Spinal cord (tissue), 10 donors: ENCODE measurements around the gene PAX2. TPM values are rescaled to one million over a fixed set of nuclear protein-coding genes. Genes with fewer than 3 reads are reported as not detected.

Source experiments
- DNase-seq, 6 donors: peaks; one replicate each; pipeline versions ENCODE4 v3.0.0 to v3.0.0-alpha.2; 2013 to 2015; ENCODE audit warnings: low spot score in 6 of 6, low read depth in 4 of 6
- H3K27ac ChIP-seq: one replicate; pipeline ENCODE4 v1.5.1; 2013; ENCODE audit warnings: low read depth, low read length, control low read depth
- H3K27me3 ChIP-seq: one replicate; pipeline ENCODE4 v1.6.1; 2013; ENCODE audit warnings: low read length; ENCODE audit not compliant: control insufficient read depth, insufficient read depth
- H3K36me3 ChIP-seq: one replicate; pipeline ENCODE4 v1.6.1; 2013; ENCODE audit warnings: low read length; ENCODE audit not compliant: control insufficient read depth, insufficient read depth
- H3K4me1 ChIP-seq: one replicate; pipeline ENCODE4 v1.6.1; 2013; ENCODE audit warnings: low read length; ENCODE audit not compliant: control insufficient read depth, insufficient read depth
- H3K4me3 ChIP-seq: one replicate; pipeline ENCODE4 v1.5.1; 2013; ENCODE audit warnings: low read depth, low read length, control low read depth
- H3K9me3 ChIP-seq: one replicate; pipeline ENCODE4 v1.6.1; 2013; ENCODE audit warnings: low read length; ENCODE audit not compliant: control insufficient read depth, insufficient read depth
- WGBS: methylation state at CpG from one replicate; pipeline ENCODE4 v1.1.5; 2013; ENCODE audit warnings: missing lambda C conversion rate; ENCODE audit not compliant: insufficient coverage; 5-methylcytosine and 5-hydroxymethylcytosine counted together
- polyA plus RNA-seq, 2 donors: library from polyadenylated mRNA; unstranded; fragments of 120-200 nt; gene quantifications; one replicate each; pipeline ENCODE4 v1.2.1, GENCODE V29; 2013; ENCODE audit not compliant: insufficient read length in 2 of 2
- total RNA-seq, 2 donors: library from RNA; depleted of rRNA in 1 of 2; stranded (reverse); fragments of 120-200 nt in 1 of 2; fragments of >200 nt in 1 of 2; gene quantifications; one replicate each; pipeline versions ENCODE4 v1.2.3 to v1.2.4, GENCODE V29; 2013 to 2014
- donor health status: healthy.

PAX2 gene
- total and polyA plus RNA-seq, 4 donors: 1.9 to 54.8 (median 29.3) TPM

DNA sequence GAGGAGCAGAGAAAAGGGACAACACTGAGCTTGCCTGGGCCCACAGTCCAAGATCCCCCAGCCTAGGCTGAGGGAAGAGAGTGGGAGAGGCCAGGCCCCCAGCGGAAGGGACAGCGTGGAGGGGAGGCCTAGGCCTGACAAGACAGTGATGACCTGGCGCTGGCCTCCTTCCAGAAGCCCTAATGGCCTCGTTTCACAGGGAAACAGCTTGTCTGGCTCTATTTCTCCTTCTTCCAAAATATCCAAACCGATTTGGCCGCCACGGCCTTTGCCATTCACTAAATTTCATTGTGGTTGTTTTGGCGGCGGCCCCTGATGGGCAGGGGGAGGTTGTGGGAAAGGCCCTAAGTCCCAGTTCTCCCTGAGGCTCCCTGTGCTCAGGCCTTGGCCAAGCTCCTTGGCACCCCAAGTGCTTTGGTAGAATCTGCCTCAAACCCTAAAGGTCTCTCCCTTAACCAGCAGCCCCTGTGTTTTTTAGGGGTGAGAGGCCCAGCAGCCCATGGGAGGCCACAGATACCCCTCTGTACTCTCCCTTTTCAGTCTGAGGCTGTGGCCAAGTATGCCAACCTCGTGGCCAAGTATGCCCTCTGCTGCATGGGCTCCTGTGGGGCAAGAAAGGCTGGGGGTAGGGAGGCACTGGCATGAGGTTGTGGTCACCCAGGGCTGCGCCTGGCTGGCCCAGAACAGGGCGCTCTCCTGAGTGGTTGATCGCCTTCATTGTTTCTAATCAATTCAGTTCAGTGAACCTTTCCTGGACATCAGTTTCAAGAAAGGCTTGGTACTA, 37.3 kb downstream of the PAX2 start:
- no peaks in the 10 kb centered on the region for H3K9me3 ChIP-seq
- WGBS: 77% methylated on average over 7 of the region's 13 CpGs
- H3K4me3 ChIP-seq: no peak overlapping the region
- H3K4me1 ChIP-seq: peaks cover 31% of the 10 kb centered on the region
- H3K36me3 ChIP-seq: no peaks in the 10 kb centered on the region
- DNase-seq: no peak
- H3K27me3 ChIP-seq: no peaks in the 10 kb centered on the region
- H3K27ac ChIP-seq: no peak overlapping the region

DNA sequence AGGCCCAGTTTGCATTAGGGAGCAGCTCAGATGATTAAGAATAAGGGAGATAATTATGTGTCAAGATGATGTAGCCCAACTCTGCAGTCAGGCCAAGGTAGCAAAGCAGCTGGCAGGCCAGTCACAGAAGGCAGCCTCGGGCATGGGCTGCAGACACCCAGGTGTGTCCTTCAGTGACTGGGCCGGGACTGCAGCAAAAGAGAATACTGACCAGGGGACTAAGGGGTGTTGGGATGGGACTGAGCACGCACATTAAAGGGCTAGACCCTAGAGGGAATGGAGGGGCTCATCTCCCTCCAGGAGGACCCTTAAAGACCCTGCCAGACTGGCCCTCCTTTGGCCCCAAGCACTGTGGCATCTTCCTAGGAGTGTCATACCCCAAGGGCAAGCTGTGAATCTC, 38.7 kb downstream of the PAX2 start:
- H3K27me3 ChIP-seq: no peaks in the 10 kb centered on the region
- 88% methylated on average over 3 of the region's 3 CpGs for WGBS
- no peaks in the 10 kb centered on the region for H3K36me3 ChIP-seq
- H3K4me3 ChIP-seq: no peak overlapping the region
- peaks cover 40% of the 10 kb centered on the region for H3K4me1 ChIP-seq
- no peaks in the 10 kb centered on the region for H3K9me3 ChIP-seq
- DNase-seq: no peak
- no peak overlapping the region for H3K27ac ChIP-seq

DNA sequence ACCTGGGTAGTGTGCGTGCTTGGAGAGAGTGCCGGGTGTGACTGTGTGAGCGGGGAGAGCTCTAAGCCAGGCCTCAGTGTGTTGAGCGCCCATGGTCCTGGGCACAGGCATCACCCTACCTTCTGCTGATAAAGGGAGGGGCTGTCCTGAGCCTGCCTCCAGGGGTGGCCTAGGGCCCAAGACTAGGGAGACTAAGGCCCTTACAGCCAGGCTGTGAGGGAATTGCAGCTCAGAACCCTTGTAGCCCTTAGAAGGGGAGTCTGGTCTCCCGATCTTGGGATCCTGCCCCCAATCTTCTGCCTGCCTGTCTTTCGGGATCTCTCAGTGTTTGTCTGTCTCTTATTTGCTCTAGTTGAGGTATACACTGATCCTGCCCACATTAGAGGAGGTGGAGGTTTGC, 41.2 kb downstream of the PAX2 start:
- peaks cover 44% of the 10 kb centered on the region for H3K4me1 ChIP-seq
- no peak for DNase-seq
- H3K9me3 ChIP-seq: no peaks in the 10 kb centered on the region
- peaks cover 8% of the 10 kb centered on the region for H3K36me3 ChIP-seq
- H3K27ac ChIP-seq: no peak overlapping the region
- no peaks in the 10 kb centered on the region for H3K27me3 ChIP-seq
- H3K4me3 ChIP-seq: no peak overlapping the region
- WGBS: 76% methylated on average over 5 of the region's 6 CpGs

DNA sequence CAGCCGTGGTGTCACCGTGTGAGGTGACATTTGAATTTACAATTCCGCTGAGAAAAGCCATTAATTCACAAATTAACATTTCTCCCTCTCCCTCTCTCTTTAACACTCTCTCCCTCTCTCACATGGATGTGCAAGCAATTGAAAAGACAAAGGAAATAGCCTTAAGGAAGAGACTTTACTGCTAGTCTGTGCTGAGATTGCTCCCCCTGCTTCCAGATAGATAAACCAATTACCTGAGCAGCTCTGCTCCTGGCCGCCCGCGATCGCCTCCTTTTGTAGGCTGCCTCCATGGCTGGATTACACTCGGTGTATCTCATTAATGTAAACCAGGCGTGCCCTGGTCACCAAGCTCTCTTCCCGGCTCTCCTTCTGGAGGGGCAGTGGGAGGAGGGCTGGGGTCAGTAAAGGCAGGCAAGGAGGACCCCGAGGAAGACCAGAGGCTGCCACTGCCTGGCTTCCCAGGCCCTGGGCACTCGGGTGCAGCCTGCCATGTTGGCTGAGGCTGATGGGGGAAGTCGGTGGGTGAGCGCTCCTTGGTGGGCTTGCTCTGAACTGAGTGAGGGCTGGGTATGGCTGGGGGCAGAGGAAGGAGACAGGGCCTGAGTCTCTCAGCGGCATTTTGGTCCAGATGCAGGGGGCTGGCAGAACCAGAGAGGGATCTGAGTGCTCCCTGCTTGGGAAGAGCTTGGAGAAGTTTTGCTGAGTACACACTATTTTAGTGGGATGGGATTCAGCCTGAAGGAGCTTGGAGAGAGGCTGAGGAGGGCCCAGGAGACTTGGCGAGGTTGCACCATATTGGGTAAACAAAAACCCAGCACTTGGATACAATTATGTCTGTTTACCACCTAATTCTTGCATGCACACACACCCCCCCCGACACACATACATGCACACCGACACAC, 42.9 kb downstream of the PAX2 start:
- WGBS: 36% methylated on average over 14 of the region's 18 CpGs
- DNase-seq: peak in 1 of 6 donors; percentile 89
- peaks cover 51% of the 10 kb centered on the region for H3K4me1 ChIP-seq
- H3K9me3 ChIP-seq: no peaks in the 10 kb centered on the region
- H3K27ac ChIP-seq: no peak overlapping the region
- H3K4me3 ChIP-seq: no peak overlapping the region
- no peaks in the 10 kb centered on the region for H3K27me3 ChIP-seq
- H3K36me3 ChIP-seq: peaks cover 10% of the 10 kb centered on the region

DNA sequence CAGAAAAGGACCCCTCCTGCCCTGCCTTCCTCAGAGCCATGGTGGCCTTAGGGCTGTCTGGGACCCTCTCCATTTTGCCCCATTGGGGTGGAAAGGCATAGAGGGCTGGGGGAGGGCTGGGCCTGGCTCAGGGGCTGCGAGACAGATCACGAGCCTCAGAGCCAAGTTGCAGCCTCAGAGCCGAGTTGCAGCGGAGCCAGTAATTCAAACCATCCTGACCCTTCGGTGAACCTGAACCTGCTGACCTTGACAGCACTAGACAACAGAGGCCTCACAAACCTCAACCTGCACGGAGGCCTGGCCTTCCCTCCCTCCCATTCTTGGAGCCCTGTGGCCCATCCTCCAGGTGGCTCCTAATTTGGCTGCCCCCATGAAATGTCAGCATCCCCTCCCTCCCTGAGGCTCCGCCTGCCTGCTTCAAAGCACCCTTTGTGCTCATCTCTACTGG, 45.4 kb downstream of the PAX2 start:
- Histone ChIP-seq H3K4me3 (no peak overlapping the region), H3K27ac (no peak overlapping the region), H3K4me1 (peaks cover 42% of the 10 kb centered on the region), H3K9me3 (no peaks in the 10 kb centered on the region), H3K27me3 (no peaks in the 10 kb centered on the region), H3K36me3 (peaks cover 10% of the 10 kb centered on the region)
- peak in 1 of 6 donors; percentile 42 for DNase-seq
- 23% methylated on average over 7 of the region's 7 CpGs for WGBS

DNA sequence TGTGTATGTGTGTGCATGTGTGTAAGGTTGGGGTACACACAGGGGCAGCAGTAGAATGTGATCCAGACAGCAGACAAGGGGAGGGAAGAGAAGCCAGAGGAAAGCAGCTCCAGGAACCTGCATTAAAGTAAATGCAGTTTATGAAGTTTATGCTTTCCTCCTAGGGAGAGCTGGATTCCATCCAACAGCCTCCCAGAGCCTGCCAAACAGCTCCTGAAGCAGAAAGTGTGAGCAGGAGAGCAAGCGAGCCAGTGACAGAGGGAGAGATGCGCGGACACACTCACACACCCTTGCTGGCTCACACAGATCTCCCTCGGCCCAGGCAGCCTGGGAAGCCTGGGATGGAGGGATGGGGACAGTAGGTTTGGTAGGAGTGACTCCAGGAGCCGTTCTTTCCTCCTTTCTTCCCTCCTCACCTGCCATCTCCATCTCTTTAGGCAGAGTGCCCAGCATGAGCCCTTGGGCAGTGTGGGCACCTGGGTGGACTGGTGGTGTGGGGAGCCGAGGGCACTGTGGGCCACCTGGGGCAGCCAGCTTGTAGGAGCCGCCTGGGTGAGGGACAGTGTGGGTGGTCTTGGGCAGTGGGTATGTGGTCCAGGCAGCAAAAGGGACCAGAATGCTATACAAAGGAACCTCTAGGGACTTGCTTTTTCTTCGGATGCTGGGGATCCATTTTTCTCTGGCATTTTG, 46.1 kb downstream of the PAX2 start:
- no peaks in the 10 kb centered on the region for H3K27me3 ChIP-seq
- no peaks in the 10 kb centered on the region for H3K9me3 ChIP-seq
- peaks cover 42% of the 10 kb centered on the region for H3K4me1 ChIP-seq
- peak in 2 of 6 donors; percentile 71 to 86 for DNase-seq
- H3K27ac ChIP-seq: no peak overlapping the region
- H3K36me3 ChIP-seq: peaks cover 10% of the 10 kb centered on the region
- 43% methylated on average over 3 of the region's 8 CpGs for WGBS
- no peak overlapping the region for H3K4me3 ChIP-seq

DNA sequence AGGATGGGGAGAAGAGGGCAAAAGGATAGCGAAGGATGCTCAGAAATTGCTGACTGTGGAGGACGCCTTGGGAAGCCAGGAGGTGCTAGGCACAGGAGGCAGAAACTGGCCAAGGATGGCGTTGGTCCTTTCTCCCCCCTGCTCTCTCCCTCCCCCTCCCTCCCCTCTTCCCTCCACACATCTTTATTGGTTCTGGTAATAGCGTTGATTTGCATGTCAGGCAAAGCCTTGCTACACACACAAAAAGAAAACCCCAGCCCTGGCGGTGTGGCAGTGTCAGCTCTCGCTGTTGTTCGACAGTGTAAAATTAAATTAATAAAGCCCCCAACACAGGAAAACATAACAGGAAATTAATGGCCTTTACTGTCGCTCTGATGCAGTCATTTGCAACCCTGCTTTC, 47.2 kb downstream of the PAX2 start:
- Histone ChIP-seq H3K27ac (no peak overlapping the region), H3K9me3 (no peaks in the 10 kb centered on the region), H3K4me3 (no peak overlapping the region), H3K27me3 (no peaks in the 10 kb centered on the region), H3K36me3 (peaks cover 10% of the 10 kb centered on the region), H3K4me1 (peaks cover 36% of the 10 kb centered on the region)
- 71% methylated on average over 3 of the region's 8 CpGs for WGBS
- peak in 1 of 6 donors; percentile 73 for DNase-seq

DNA sequence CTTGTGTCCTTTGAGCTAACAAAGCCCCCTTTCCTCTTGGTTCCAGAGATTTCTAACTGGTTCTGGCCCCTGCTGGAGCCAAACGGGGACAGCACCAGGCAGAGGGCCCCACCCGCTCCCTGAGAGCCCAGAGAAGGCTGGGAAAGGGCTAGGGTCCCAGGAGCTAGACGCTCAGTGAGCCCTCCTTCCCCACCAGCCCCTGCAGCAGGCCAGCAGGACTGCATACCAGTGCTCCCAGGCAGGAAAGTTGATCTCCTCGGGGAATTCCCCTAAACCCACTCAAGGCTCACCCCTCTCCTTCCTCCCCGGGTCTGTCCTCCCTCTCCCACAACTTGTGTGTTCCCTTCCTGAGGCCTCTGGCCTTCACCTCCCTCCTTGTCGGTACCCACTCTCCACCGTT, 47.7 kb downstream of the PAX2 start:
- Histone ChIP-seq H3K9me3 (no peaks in the 10 kb centered on the region), H3K4me1 (peaks cover 32% of the 10 kb centered on the region), H3K36me3 (peaks cover 10% of the 10 kb centered on the region), H3K4me3 (no peak overlapping the region), H3K27me3 (no peaks in the 10 kb centered on the region), H3K27ac (no peak overlapping the region)
- 46% methylated on average over 5 of the region's 7 CpGs for WGBS
- DNase-seq: no peak

DNA sequence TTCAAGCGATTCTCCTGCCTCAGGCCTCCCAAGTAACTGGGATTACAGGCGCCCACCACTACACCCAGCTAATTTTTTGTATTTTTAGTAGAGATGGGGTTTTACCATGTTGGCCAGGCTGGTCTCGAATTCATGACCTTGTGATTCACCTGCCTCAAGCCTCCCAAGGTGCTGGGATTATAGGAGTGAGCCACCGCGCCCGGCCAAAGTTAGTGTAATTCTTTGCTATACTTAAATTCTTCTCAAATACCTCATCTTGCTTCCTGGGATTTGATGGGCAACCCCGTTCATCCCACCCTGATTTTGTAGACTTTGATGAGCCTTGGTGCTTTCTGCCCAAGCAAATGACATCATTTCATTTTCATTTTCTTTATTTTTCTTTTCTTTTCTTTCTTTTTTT, 54.5 kb downstream of the PAX2 start:
- 95% methylated on average over 4 of the region's 7 CpGs for WGBS
- no peak overlapping the region for H3K4me3 ChIP-seq
- no peaks in the 10 kb centered on the region for H3K9me3 ChIP-seq
- peaks cover 15% of the 10 kb centered on the region for H3K4me1 ChIP-seq
- H3K27ac ChIP-seq: no peak overlapping the region
- H3K36me3 ChIP-seq: peaks cover 6% of the 10 kb centered on the region
- DNase-seq: no peak
- H3K27me3 ChIP-seq: peaks cover 3% of the 10 kb centered on the region
